ENCODE measurements around the gene NBPF3. TPM values are rescaled to one million over a fixed set of nuclear protein-coding genes. Genes with fewer than 3 reads are reported as not detected.

Gene NBPF3
- total RNA-seq, 4 donors from 2014 or later, result 3.8 to 10.7 (median 6.6) TPM

DNA sequence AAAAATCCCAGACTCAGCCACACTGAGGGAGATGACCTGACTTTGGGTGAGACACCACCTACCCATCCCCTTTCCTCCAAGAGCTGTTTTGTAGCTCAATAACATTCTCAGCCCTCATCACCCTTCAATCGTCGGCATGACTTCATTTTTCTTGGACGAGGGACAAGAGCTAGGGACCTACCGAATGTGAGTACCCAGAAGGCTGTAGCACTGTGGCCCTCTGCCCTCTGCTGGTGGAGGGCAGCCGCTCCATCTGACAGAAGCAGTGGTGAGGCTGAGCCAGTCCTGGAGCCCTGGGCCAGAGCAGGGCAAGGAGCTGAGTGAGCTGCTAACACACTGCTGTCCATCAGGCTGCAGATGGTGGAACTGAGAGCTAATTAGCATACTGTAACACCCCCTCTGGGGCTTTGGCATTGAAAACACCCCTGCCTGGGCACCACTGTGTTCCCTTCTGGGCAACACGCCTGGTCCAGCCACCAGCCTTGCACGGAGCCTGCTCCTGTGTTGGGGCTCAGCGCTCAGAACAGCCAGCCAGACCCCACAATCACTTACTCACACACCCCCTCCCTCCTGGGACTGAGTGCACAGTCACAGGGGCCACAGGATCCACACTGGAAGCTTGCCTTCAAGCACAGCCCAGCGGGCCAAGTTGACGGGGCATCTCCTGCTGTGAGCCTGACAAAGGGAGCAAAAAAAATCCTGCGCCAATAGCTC is 51.0 kb downstream of the NBPF3 start:
- H3K4me1 ChIP-seq, result peaks cover 0 to 15% (median 3%) of the 10 kb centered on the region in 3 donors
- no peak overlapping the region for H3K4me3 ChIP-seq
- peaks cover 0 to 23% (median 0%) of the 10 kb centered on the region in 4 donors for H3K27me3 ChIP-seq
- H3K9me3 ChIP-seq, result no peaks in the 10 kb centered on the region
- no peak overlapping the region for H3K27ac ChIP-seq
- WGBS, 2 donors, result 46 to 59% methylated on average over 5 to 8 of the region's 11 CpGs
- no peaks in the 10 kb centered on the region for H3K36me3 ChIP-seq
- no peak for DNase-seq
- intact Hi-C loops (cut with DNase I), result no loop called here
- TF ChIP-seq, protein P1, sequence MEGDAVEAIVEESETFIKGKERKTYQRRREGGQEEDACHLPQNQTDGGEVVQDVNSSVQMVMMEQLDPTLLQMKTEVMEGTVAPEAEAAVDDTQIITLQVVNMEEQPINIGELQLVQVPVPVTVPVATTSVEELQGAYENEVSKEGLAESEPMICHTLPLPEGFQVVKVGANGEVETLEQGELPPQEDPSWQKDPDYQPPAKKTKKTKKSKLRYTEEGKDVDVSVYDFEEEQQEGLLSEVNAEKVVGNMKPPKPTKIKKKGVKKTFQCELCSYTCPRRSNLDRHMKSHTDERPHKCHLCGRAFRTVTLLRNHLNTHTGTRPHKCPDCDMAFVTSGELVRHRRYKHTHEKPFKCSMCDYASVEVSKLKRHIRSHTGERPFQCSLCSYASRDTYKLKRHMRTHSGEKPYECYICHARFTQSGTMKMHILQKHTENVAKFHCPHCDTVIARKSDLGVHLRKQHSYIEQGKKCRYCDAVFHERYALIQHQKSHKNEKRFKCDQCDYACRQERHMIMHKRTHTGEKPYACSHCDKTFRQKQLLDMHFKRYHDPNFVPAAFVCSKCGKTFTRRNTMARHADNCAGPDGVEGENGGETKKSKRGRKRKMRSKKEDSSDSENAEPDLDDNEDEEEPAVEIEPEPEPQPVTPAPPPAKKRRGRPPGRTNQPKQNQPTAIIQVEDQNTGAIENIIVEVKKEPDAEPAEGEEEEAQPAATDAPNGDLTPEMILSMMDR (IDR thresholded peaks at IDR 0.05), result peak in 5 of 6 experiments; percentile 39 to 77 (median 51)
- no peak for TF ChIP-seq POLR2A (IDR thresholded peaks at IDR 0.05)

DNA sequence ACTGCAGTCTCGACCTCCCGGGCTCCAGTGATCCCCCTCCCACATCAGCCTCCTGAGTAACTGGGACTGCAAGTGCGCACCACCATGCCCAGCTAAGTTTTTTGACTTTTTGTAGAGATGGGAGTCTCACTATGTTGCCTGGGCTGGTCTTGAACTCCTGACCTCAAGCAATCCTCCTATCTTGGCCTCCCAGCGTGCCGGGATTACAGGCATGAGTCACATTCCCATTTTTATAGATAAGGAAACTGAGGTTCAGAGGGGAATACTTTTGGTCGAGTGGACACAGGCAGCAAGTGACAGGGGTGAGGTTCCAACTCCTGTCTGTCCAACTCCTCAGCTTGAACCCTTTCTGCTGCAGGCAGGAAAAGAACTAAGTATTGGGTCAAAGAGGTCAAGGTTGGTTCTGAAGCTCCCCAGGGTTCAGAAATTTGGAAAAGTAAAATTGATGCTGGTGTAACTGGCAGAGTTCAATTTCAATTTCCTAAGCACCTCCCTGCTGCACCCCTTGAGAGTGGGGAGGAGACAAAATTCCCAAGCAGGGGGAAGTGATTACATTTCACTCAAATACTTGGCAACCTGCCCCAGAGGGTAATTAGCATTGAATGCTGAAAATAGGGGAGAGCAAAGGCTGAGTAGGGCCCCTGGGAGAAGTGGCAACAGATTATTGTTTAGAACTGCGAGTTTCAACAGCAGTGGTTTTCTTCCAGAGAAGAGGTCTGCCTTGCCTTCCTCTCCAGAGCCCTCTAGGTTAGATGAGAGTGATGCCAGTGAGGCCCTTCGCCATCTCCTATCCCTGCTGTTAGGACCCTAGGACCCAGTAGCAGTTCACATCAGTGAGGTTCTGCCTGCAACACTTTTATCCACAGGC is 51.8 kb downstream of the NBPF3 start:
- Histone ChIP-seq H3K36me3 (no peaks in the 10 kb centered on the region), H3K4me3 (no peak overlapping the region), H3K4me1 (peaks cover 0 to 15% (median 3%) of the 10 kb centered on the region in 3 donors), H3K27ac (no peak overlapping the region), H3K9me3 (no peaks in the 10 kb centered on the region), H3K27me3 (peaks cover 0 to 23% (median 0%) of the 10 kb centered on the region in 4 donors)
- TF ChIP-seq, protein P1 (IDR thresholded peaks at IDR 0.05), result no peak
- no peak for TF ChIP-seq POLR2A (IDR thresholded peaks at IDR 0.05)
- no peak for DNase-seq
- intact Hi-C loops (cut with DNase I), result no loop called here
- WGBS, 2 donors, result 50 to 55% methylated on average over 6 to 8 of the region's 8 CpGs

DNA sequence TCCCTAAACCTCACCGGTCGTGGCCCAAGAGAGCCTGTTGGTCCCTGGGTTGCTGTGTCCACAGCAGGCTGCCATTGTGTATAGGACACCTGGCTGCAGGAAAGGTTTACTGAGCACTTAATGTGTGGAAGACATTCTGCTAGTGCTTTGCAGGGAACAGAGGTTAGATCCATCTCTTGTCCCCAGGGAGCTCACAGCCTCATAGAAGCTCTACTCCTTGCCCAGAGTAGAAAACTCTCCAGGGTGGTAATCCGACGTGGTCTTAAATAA is 52.4 kb downstream of the NBPF3 start:
- peaks cover 0 to 15% (median 3%) of the 10 kb centered on the region in 3 donors for H3K4me1 ChIP-seq
- no peaks in the 10 kb centered on the region for H3K9me3 ChIP-seq
- WGBS, 2 donors, result 70 to 73% methylated on average over 2 of the region's 4 CpGs
- peaks cover 0 to 23% (median 0%) of the 10 kb centered on the region in 4 donors for H3K27me3 ChIP-seq
- no peaks in the 10 kb centered on the region for H3K36me3 ChIP-seq
- no peak overlapping the region for H3K4me3 ChIP-seq
- intact Hi-C loops (cut with DNase I), result no loop called here
- DNase-seq, result no peak
- TF ChIP-seq POLR2A (IDR thresholded peaks at IDR 0.05), result no peak
- TF ChIP-seq, protein P1 (IDR thresholded peaks at IDR 0.05), result no peak
- no peak overlapping the region for H3K27ac ChIP-seq

DNA sequence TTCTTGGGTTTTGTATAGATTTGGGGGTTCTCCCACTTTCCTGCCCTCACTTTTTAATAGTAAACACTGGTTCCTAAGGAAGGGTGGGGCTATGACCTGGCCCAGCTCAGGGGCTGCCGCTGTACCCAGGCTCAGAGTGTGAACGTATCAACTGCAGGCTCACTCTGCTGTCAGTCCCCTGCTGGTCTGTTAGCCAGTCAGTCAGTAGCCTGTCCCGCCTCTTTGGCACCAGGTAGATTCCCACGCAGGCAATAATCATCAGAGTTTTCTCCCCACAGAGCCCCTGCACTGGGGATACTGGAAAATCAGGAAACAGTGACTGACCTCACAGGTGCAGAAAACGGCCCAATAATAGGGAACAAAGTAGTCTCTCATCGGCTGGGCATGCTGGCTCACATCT is 54.3 kb downstream of the NBPF3 start:
- DNase-seq, result no peak
- no peak for TF ChIP-seq POLR2A (IDR thresholded peaks at IDR 0.05)
- TF ChIP-seq, protein P1 (IDR thresholded peaks at IDR 0.05), result no peak
- intact Hi-C loops (cut with DNase I), result no loop called here
- H3K36me3 ChIP-seq, result no peaks in the 10 kb centered on the region
- H3K27me3 ChIP-seq, result peaks cover 0 to 28% (median 0%) of the 10 kb centered on the region in 4 donors
- peaks cover 0 to 15% (median 3%) of the 10 kb centered on the region in 3 donors for H3K4me1 ChIP-seq
- no peaks in the 10 kb centered on the region for H3K9me3 ChIP-seq
- no peak overlapping the region for H3K4me3 ChIP-seq
- WGBS, 2 donors, result 62 to 65% methylated on average over 3 to 5 of the region's 6 CpGs
- H3K27ac ChIP-seq, result no peak overlapping the region

All from esophagus squamous epithelium (tissue), 5 donors.